Ishikawa (cell line): ENCODE data around the gene ZNF512.

ENCODE experiments used
- CREB1 ChIP-seq: IDR thresholded peaks from 2 replicates; pipeline ENCODE4 v1.6.1; 2012; ENCODE audit warnings: low read depth
- EP300 ChIP-seq: IDR thresholded peaks from 2 replicates; pipeline ENCODE4 v1.6.1; 2012; ENCODE audit warnings: borderline replicate concordance
- FOXM1 ChIP-seq: IDR thresholded peaks from 2 replicates; pipeline ENCODE4 v1.6.1; 2012; ENCODE audit warnings: low read depth, borderline replicate concordance
- TF ChIP-seq, protein P1 (sequence below): IDR thresholded peaks from 2 replicates; pipeline ENCODE4 v1.6.1; 2012; ENCODE audit warnings: low read depth, mild to moderate bottlenecking

GRCh38 chr2:27572998-27573429, 9.8 kb upstream of the ZNF512 start:
- TF ChIP-seq FOXM1 (no peak), EP300 (no peak), CREB1 (no peak)
- TF ChIP-seq, protein P1, sequence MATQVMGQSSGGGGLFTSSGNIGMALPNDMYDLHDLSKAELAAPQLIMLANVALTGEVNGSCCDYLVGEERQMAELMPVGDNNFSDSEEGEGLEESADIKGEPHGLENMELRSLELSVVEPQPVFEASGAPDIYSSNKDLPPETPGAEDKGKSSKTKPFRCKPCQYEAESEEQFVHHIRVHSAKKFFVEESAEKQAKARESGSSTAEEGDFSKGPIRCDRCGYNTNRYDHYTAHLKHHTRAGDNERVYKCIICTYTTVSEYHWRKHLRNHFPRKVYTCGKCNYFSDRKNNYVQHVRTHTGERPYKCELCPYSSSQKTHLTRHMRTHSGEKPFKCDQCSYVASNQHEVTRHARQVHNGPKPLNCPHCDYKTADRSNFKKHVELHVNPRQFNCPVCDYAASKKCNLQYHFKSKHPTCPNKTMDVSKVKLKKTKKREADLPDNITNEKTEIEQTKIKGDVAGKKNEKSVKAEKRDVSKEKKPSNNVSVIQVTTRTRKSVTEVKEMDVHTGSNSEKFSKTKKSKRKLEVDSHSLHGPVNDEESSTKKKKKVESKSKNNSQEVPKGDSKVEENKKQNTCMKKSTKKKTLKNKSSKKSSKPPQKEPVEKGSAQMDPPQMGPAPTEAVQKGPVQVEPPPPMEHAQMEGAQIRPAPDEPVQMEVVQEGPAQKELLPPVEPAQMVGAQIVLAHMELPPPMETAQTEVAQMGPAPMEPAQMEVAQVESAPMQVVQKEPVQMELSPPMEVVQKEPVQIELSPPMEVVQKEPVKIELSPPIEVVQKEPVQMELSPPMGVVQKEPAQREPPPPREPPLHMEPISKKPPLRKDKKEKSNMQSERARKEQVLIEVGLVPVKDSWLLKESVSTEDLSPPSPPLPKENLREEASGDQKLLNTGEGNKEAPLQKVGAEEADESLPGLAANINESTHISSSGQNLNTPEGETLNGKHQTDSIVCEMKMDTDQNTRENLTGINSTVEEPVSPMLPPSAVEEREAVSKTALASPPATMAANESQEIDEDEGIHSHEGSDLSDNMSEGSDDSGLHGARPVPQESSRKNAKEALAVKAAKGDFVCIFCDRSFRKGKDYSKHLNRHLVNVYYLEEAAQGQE: no peak
